Measurements from ENCODE around the gene ENOX1.

DNA sequence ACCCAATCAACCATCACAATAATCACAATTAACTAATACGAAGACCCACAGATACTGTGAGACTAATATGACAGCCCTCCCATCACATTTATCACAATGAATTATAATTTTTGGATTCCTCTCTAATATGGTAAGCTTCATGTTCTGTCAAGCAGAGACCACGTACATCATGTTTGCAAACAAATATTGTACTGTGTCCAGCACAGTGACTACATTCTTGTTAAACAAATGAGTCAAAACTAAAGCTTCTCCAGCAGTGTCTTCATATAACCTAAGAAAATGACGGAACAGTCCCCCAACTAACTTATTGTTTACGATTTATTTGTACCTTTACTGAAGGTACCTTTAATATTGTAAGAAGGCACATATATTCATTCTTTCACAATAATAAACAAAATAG is 292.6 kb downstream of the ENOX1 start:
- no peak for TF ChIP-seq ZFP3 (CRISPR knock-in tag; IDR thresholded peaks at IDR 0.05)
- no peak for TF ChIP-seq RARB (CRISPR knock-in tag; IDR thresholded peaks at IDR 0.05)
- TF ChIP-seq GLIS3 (CRISPR knock-in tag; IDR thresholded peaks at IDR 0.05): no peak
- TF ChIP-seq, protein P1, sequence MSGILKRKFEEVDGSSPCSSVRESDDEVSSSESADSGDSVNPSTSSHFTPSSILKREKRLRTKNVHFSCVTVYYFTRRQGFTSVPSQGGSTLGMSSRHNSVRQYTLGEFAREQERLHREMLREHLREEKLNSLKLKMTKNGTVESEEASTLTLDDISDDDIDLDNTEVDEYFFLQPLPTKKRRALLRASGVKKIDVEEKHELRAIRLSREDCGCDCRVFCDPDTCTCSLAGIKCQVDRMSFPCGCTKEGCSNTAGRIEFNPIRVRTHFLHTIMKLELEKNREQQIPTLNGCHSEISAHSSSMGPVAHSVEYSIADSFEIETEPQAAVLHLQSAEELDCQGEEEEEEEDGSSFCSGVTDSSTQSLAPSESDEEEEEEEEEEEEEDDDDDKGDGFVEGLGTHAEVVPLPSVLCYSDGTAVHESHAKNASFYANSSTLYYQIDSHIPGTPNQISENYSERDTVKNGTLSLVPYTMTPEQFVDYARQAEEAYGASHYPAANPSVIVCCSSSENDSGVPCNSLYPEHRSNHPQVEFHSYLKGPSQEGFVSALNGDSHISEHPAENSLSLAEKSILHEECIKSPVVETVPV (CRISPR knock-in tag; IDR thresholded peaks at IDR 0.05): no peak
- no peak for TF ChIP-seq TSHZ2 (CRISPR knock-in tag; IDR thresholded peaks at IDR 0.05)
- TF ChIP-seq ZNF70 (CRISPR knock-in tag; IDR thresholded peaks at IDR 0.05): no peak
